HG03439 (cell line): Measurements from ENCODE around the gene KNDC1.

ENCODE experiments used
- ATAC-seq: cut with Tn5 transposase; IDR thresholded peaks from one replicate; pipeline ENCODE4 v1.9.1; 2021; ENCODE audit warnings: mild to moderate bottlenecking, moderate library complexity; ENCODE audit not compliant: unreplicated experiment

KNDC1 gene

DNA sequence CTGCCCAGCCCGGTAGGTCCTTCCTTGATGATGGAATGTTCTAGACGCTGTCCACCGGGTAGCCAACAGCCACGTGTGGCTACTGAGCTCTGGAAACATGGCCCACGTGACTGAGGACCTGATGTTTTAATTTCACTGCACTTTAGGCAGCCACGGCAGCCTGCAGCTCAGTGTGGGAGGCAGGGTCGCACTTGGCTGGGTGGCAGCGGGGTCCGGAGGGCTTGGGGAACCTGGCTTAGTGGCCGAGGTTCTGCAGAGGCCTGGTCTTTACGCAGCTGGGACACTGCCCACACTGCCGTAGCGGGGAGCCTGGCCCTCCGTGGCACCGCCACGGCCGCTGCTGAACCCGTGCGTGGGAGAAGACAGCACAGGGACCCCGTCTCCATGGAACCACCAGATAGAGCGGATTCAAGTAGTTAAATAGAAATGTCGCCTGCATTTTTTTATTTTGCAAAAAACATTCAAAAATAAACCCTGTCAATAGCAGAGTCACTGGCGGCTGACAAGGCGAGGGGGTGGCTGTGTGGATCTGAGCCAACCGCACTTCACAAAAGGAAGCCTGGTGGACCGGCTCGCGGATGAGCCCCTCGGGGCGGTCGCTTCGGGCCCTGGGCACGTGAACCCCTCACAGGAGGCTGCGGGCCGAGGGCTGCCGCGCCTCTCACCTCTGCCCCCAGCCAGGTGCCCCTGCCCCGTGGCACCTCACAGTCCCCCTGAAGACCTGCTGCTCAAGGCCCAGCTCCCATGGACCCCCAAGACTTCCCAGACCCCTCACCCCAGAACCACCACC, 44.4 kb downstream of the KNDC1 start:
- ATAC-seq = no peak

- ATAC-seq = no peak
These were observed 45.1 kb downstream of the KNDC1 start for GRCh38 chr10:133205146-133205545.

DNA sequence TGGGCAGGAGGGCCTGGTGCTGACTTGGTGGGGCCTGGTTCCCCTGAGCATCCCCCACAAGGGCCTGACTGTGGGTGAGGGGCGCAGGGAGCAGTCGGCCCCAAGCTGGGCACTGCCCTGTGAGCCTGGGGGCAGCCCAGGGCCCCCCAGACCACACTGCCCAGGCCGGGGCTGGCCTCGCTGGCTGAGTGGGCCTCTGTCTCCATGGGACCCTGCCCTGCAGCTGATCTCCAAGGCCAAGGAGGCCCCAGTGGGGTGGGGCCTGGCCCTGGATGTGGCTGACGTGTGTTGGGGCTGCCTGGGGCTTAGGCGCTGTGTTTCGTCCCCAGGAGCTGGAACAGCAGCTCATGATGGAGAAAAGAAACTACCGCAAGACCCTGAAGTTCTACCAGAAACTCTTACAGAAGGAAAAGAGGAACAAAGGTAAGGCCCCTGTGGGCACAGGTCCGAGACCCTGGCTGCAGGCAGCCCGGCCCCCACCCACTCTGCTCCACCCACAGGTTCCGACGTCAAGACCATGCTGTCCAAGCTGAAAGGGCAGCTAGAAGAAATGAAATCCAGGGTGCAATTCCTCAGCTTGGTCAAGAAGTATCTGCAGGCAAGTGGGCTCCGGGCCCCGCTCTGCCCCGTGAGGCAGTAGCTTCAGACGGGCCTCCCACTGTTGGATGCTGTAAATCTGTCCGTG, 46.5 kb downstream of the KNDC1 start:
- no peak for ATAC-seq

DNA sequence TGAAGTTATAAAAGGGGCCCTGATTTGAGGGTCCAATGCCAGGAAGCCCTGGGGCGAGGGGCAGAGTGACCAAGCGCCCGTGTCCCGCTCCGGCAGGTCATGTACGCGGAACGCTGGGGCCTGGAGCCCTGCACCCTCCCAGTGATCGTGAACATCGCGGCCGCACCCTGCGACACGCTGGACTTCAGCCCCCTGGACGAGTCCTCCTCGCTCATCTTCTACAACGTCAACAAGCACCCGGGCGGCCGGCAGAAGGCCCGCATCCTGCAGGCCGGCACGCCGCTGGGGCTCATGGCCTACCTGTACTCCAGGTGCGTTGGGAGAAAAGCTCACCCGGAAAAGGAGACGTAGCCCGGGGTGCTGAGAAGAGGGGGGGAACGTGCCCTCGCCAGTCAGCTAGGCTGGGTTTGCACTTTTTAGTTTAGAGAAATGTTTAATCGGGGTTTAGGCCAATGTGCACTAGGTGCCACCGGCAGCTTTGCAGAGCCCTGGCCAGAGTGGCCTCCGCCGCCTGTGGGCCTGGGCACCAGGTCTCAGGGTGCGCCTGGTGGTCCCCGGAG, 47.1 kb downstream of the KNDC1 start:
- ATAC-seq = no peak

GRCh38 chr10:133207627-133208026, 47.6 kb downstream of the KNDC1 start:
- ATAC-seq = no peak

GRCh38 chr10:133208466-133208865, 48.4 kb downstream of the KNDC1 start:
- ATAC-seq = no peak

GRCh38 chr10:133209117-133209516, 49.1 kb downstream of the KNDC1 start:
- no peak for ATAC-seq

DNA sequence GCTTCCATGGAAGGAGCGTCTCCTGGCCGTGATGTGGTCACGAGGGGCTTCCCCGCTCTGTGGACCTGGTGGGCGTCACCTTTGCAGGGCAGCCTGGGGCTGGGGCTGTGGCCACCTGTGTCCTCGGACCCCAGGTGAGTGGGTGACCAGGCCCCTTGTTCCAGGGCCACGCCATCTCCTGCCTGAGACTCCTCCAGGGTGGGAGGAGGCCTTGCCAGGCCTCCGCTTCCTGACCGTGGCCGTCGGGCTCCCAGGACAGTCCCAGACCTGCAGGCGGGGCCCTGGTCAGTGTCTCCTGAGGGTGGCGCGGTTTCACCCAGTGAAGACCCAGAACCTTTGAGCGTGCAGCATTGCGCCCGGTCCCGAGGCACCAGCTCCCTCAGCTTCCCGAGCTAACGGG, 49.6 kb downstream of the KNDC1 start:
- ATAC-seq = no peak

GRCh38 chr10:133210398-133211140, 50.5 kb downstream of the KNDC1 start:
- no peak for ATAC-seq

DNA sequence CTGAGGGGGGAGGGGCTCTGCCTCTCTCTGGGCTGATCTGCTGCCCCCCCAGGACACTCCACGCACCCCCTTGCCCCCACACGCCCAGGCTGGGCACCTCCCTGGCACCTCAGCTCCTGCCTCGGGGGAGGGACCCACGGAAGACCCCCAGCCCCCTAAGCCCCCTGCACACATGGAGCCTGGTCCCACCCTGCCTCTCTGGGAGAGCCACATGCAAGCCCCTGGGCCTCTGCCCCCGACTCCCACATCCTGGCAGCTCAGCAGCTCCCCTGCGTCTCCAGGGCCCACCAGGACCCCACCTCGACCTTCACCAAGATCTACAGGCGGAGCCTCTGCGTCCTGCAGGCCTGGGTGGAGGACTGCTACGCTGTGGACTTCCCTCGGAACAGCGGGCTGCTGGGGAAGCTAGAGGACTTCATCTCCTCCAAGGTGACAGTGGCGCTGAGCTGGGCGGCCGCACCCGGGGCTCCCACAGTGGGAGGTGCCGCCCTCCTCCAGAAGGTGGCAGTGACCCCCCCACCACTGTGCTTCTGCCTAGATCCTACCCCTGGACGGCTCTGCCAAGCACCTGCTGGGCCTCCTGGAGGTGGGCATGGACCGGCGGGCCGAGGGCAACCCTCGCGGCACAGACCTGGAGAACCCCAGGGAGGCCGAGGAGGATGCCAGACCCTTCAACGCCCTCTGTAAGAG, 51.3 kb downstream of the KNDC1 start:
- no peak for ATAC-seq

- no peak for ATAC-seq
These were observed 52.2 kb downstream of the KNDC1 start for GRCh38 chr10:133211959-133212852.

DNA sequence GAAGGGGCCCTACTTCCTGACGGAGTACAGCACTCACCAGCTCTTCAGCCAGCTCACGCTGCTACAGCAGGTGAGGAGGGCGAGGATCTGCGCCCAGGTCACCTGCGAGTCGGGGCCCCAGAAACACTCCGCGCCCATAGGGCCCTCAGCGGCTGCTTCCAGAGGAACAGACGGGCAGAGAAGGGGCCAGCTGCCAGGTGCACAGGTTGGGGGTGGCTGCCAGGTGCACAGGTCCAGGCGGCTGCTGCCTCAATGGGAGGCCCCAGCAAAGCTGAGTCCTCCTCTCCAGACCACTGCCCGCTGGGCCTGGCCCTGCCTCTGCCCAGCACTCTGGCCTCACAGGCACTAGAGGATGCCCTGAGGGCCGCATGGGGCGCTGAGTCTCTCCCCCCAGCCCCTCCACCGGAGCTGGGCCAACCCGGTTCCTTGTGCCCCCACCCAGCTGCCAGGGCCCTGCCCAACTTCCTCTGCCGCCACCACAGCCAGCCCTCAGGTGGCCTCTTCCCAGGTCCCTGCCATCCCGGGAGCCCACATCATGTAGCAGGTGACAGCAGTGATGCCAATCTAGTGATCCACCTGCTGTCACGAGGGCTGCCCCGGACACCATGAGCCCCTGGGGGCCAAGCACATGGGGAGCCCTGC, 53.0 kb downstream of the KNDC1 start:
- ATAC-seq = no peak

GRCh38 chr10:133213641-133214467, 53.8 kb downstream of the KNDC1 start:
- no peak for ATAC-seq

DNA sequence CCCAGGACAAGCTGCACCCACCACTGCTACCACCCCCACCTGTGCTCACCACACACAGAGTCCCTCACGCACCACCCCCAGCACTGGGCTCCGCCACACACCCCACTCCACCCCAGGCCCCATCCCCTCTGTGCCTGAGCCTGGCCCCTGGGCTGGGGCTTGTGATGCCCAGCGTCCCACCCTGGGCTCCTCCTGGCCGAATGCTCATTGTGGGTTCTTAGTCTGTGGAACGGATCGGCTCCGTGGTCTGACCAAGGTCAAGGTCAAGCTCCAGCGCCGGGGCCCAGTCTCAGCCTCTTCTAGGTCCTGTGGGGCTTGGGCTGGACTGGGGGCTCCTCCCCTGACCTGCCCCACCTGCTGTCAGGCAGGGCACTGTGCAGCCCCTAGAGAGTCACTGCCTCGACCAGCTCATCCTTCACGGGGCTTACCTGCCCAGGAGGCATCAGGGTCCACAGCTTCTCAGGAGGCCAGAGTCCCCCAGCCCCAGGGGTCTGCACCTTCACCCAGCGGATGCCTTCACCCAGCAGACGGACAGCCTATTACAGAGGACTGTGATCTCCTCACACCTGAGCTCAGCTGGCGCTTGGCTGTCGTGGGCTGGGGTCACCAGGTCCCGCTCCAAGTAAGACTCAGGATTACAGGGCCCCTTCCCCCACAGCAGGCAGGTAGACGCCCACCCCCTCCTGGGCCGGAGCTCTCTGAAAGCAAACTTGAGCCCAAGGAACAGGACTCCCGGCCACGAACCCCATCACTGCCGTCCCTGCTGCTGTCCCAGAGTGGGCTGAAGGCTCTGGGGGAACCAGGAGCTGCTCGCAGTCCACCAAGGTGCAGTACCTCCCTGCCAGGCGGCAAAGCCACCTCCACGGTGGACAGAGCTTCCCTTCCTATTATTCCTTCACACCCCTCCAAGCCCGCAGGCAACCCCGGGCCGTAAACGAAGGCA, 54.7 kb downstream of the KNDC1 start:
- no peak for ATAC-seq

- no peak for ATAC-seq
These were observed 55.6 kb downstream of the KNDC1 start for GRCh38 chr10:133215586-133215985.

- no peak for ATAC-seq
These were observed 56.8 kb downstream of the KNDC1 start for GRCh38 chr10:133216776-133217175.

GRCh38 chr10:133217800-133218589, 58.0 kb downstream of the KNDC1 start:
- no peak for ATAC-seq
